Loucy (cell line): ENCODE data around the gene PRICKLE2.

ENCODE experiments used
- EZH2phosphoT487 ChIP-seq: fragments of 200-600 bp; IDR thresholded peaks from 2 replicates; pipeline ENCODE4 v1.6.1; 2018; ENCODE audit warnings: antibody characterized with exemption, mild to moderate bottlenecking, moderate library complexity, borderline replicate concordance
- TF ChIP-seq, protein P1 (sequence below): fragments of 200-600 bp; sonication (generic); conservative IDR thresholded peaks from 2 replicates; pipeline ENCODE4 v1.5.1; 2014; ENCODE audit warnings: mild to moderate bottlenecking, antibody characterized with exemption, low read length

DNA sequence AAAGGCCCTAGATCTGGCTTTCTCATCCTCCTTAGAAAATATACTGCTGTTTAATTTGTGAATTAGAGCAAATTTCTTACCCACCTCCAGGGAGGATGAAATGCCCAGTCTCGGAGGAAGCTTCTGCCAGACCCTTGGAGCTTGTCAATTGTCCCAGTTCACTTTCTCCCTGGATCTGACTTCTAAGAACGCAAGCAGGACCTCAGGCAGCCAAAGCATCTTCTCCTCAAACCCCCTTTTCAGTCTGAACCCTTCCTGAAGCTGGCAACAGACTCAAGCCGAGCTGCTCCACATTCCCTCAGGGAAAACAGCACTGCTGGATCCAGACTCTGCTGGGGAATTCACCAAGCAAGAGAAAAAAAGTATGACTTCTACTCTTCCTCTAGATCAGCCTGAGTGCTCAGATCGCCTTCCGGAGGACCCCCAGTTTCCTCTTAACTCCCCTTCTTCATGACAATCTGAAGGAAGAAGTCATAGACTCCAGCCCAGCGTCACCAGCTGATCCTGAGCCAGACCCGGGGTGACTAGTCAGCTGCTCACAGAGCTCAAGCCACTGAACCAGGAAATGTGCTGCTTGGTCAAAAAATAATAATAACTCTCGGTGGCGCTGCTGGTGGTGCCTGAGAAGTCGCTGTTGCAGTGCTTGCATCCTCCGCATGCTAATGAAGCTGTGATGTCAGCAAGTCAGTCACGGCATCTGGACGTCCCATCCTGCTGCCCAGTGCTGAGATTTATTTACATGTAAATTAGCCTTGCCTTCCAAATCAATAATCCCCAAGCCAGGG lies at the start of gene PRICKLE2:
- TF ChIP-seq, protein P1, sequence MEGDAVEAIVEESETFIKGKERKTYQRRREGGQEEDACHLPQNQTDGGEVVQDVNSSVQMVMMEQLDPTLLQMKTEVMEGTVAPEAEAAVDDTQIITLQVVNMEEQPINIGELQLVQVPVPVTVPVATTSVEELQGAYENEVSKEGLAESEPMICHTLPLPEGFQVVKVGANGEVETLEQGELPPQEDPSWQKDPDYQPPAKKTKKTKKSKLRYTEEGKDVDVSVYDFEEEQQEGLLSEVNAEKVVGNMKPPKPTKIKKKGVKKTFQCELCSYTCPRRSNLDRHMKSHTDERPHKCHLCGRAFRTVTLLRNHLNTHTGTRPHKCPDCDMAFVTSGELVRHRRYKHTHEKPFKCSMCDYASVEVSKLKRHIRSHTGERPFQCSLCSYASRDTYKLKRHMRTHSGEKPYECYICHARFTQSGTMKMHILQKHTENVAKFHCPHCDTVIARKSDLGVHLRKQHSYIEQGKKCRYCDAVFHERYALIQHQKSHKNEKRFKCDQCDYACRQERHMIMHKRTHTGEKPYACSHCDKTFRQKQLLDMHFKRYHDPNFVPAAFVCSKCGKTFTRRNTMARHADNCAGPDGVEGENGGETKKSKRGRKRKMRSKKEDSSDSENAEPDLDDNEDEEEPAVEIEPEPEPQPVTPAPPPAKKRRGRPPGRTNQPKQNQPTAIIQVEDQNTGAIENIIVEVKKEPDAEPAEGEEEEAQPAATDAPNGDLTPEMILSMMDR, result no peak
- TF ChIP-seq EZH2phosphoT487, result no peak
